OCI-LY7 (cell line): Measurements from ENCODE around the gene NTM. TPM values are rescaled to one million over a fixed set of nuclear protein-coding genes. Genes with fewer than 3 reads are reported as not detected.

ENCODE experiments used
- BruUV-seq: library from RNA; stranded (reverse); fragments of 400-500 nt; replicated peaks from 2 replicates; lab custom pipeline; 2021; lab: Mats Ljungman, UMichigan
- CTCF ChIA-PET: fragments of 300-600 bp; sonication (Branson Sonifier 250); formaldehyde crosslinking; loops from one replicate; lab custom pipeline; 2022; ENCODE audit warnings: antibody characterized with exemption; ENCODE audit not compliant: unreplicated experiment; lab: Charles Lee
- POLR2A ChIA-PET: fragments of 300-600 bp; sonication (Branson Sonifier 250); formaldehyde crosslinking; loops from one replicate; lab custom pipeline; 2022; ENCODE audit warnings: antibody characterized with exemption; lab: Charles Lee
- DNase-seq: peaks from one replicate; pipeline ENCODE4 v3.0.0-alpha.2; 2015; ENCODE audit warnings: low spot score
- H2AFZ ChIP-seq: fragments of 200-600 bp; sonication (generic), shearing (Covaris generic); 2 replicates; pipeline ENCODE4 v1.6.1; 2014; ENCODE audit warnings: mild to moderate bottlenecking, antibody characterized with exemption, low read length, moderate library complexity
- H3K27ac ChIP-seq: fragments of 200-600 bp; sonication (generic); 2 replicates; pipeline ENCODE4 v1.5.1; 2014; ENCODE audit warnings: mixed run types, low read depth, mild to moderate bottlenecking, moderate library complexity, low read length, inconsistent platforms; ENCODE audit not compliant: poor library complexity, severe bottlenecking
- H3K36me3 ChIP-seq: fragments of 200-600 bp; sonication (generic); 2 replicates; pipeline ENCODE4 v1.6.1; 2014; ENCODE audit warnings: mild to moderate bottlenecking, antibody characterized with exemption, low read length, moderate library complexity, mixed read lengths; ENCODE audit not compliant: insufficient read depth
- H3K4me1 ChIP-seq: fragments of 200-600 bp; sonication (generic); 2 replicates; pipeline ENCODE4 v1.5.1; 2014; ENCODE audit warnings: mild to moderate bottlenecking, low read length; ENCODE audit not compliant: insufficient read depth, poor library complexity, severe bottlenecking
- H3K4me2 ChIP-seq: fragments of 200-600 bp; sonication (generic); 2 replicates; pipeline ENCODE4 v1.6.1; 2014; ENCODE audit warnings: mild to moderate bottlenecking, low read length
- H3K4me3 ChIP-seq: fragments of 200-600 bp; sonication (generic); 2 replicates; pipeline ENCODE4 v1.5.1; 2014; ENCODE audit warnings: mild to moderate bottlenecking, low read depth, low read length; ENCODE audit not compliant: poor library complexity, severe bottlenecking
- H3K79me2 ChIP-seq: fragments of 200-600 bp; sonication (generic); 2 replicates; pipeline ENCODE4 v1.6.1; 2016; ENCODE audit warnings: low read depth, mild to moderate bottlenecking, low read length, moderate library complexity, mixed read lengths; ENCODE audit not compliant: insufficient read depth
- H3K9me2 ChIP-seq: fragments of 200-600 bp; sonication (generic); 2 replicates; pipeline ENCODE4 v1.6.1; 2016; ENCODE audit warnings: mild to moderate bottlenecking, low read length, mixed read lengths; ENCODE audit not compliant: insufficient read depth
- H3K9me3 ChIP-seq: fragments of 200-600 bp; sonication (generic); 2 replicates; pipeline ENCODE4 v1.6.1; 2014; ENCODE audit warnings: mild to moderate bottlenecking, mixed run types, low read length, mixed read lengths
- H4K20me1 ChIP-seq: fragments of 200-600 bp; sonication (generic); 2 replicates; pipeline ENCODE4 v1.6.1; 2014; ENCODE audit warnings: mild to moderate bottlenecking, antibody characterized with exemption, low read length, moderate library complexity, mixed read lengths; ENCODE audit not compliant: insufficient read depth
- CTCF ChIP-seq: fragments of 200-600 bp; sonication (generic); conservative IDR thresholded peaks from 2 replicates; pipeline ENCODE4 v1.5.1; 2014; ENCODE audit warnings: mild to moderate bottlenecking, antibody characterized with exemption, low read length, moderate library complexity, mixed read lengths
- EZH2phosphoT487 ChIP-seq: fragments of 200-600 bp; sonication (generic); IDR thresholded peaks from 2 replicates; pipeline ENCODE4 v1.6.1; 2018; ENCODE audit warnings: low read depth, borderline replicate concordance, mild to moderate bottlenecking, mixed run types, antibody characterized with exemption, low read length, moderate library complexity, mixed read lengths
- intact Hi-C: fragments of 100-400 bp; cut with micrococcal nuclease; formaldehyde crosslinking; loops from one replicate; pipeline ENCODE4 v1.10.0; 2022; ENCODE audit not compliant: unreplicated experiment
- total RNA-seq, 2 experiments: library from RNA; depleted of rRNA in 1 of 2; stranded (reverse); fragments of >200 nt in 1 of 2; shearing (Covaris generic) in 1 of 2; gene quantifications; 2 replicates each; pipeline ENCODE4 v1.2.3, GENCODE V29; 2014 to 2022

Gene NTM
- total RNA-seq, 2 experiments from 2014 or later = not detected

GRCh38 chr11:131771471-131771870, 401.1 kb downstream of the NTM start:
- no TSS peak for BruUV-seq
- no peak for DNase-seq
- intact Hi-C loops = no loop called here

GRCh38 chr11:131773626-131774025, 403.2 kb downstream of the NTM start:
- Histone ChIP-seq H3K27ac (no peak overlapping the region), H3K79me2 (no peaks in the 10 kb centered on the region), H3K4me1 (no peaks in the 10 kb centered on the region), H3K36me3 (no peaks in the 10 kb centered on the region), H3K9me2 (no peaks in the 10 kb centered on the region), H2AFZ (no peak overlapping the region), H3K9me3 (no peaks in the 10 kb centered on the region), H3K4me2 (no peak overlapping the region), H3K4me3 (no peak overlapping the region), H4K20me1 (no peaks in the 10 kb centered on the region)
- ChIA-PET CTCF (no interaction called here), POLR2A (interaction anchor here (0.6 kb wide), 1 partner anchor 15 kb away, joined by 4 read pairs; no protein-coding TSS in a partner anchor)
- no peak for DNase-seq
- intact Hi-C loops = no loop called here
- no peak for TF ChIP-seq CTCF
- TF ChIP-seq EZH2phosphoT487 = no peak
- BruUV-seq = no TSS peak

More at GRCh38 chr11:131771471-131771870, 401.1 kb downstream of the NTM start:
- Histone ChIP-seq H3K27ac (no peak overlapping the region), H3K9me2 (no peaks in the 10 kb centered on the region), H4K20me1 (no peaks in the 10 kb centered on the region), H3K4me1 (no peaks in the 10 kb centered on the region), H3K79me2 (no peaks in the 10 kb centered on the region), H3K9me3 (no peaks in the 10 kb centered on the region), H3K4me2 (no peak overlapping the region), H3K36me3 (no peaks in the 10 kb centered on the region), H2AFZ (no peak overlapping the region), H3K4me3 (no peak overlapping the region)
- ChIA-PET CTCF (no interaction called here), POLR2A (interaction anchor here (1.2 kb wide), 1 partner anchor 37 kb away, joined by 3 read pairs; no protein-coding TSS in a partner anchor)
- TF ChIP-seq CTCF = no peak

GRCh38 chr11:131776211-131776610, 405.8 kb downstream of the NTM start:
- no peaks in the 10 kb centered on the region for H4K20me1 ChIP-seq
- H3K9me2 ChIP-seq = no peaks in the 10 kb centered on the region
- no peak overlapping the region for H2AFZ ChIP-seq
- DNase-seq = no peak
- H3K4me2 ChIP-seq = no peak overlapping the region
- H3K79me2 ChIP-seq = no peaks in the 10 kb centered on the region
- H3K9me3 ChIP-seq = no peaks in the 10 kb centered on the region
- CTCF ChIA-PET = no interaction called here
- intact Hi-C loops = no loop called here
- no peaks in the 10 kb centered on the region for H3K4me1 ChIP-seq
- H3K4me3 ChIP-seq = no peak overlapping the region
- BruUV-seq = no TSS peak
- H3K27ac ChIP-seq = no peak overlapping the region
- no peak for TF ChIP-seq EZH2phosphoT487
- TF ChIP-seq CTCF = no peak
- POLR2A ChIA-PET = interaction anchor here (0.7 kb wide), 1 partner anchor 626 kb away, joined by 3 read pairs; no protein-coding TSS in a partner anchor
- no peaks in the 10 kb centered on the region for H3K36me3 ChIP-seq
